Type B pancreatic cell (in vitro differentiated cells): ENCODE measurements around the gene VAPB. TPM values are rescaled to one million over a fixed set of nuclear protein-coding genes. Genes with fewer than 3 reads are reported as not detected.

Source experiments
- DNase-seq: peaks from one replicate; pipeline ENCODE4 v3.0.0; 2021; ENCODE audit warnings: mixed read lengths; ENCODE audit not compliant: unreplicated experiment; ENCODE audit errors: extremely low spot score
- H3K27ac Mint-ChIP-seq: 2 replicates; pipeline ENCODE4 v1.8.0; 2021; ENCODE audit warnings: mild to moderate bottlenecking, mixed read lengths
- H3K27me3 Mint-ChIP-seq: 2 replicates; pipeline ENCODE4 v1.8.0; 2021; ENCODE audit warnings: mixed read lengths
- H3K36me3 Mint-ChIP-seq: 2 replicates; pipeline ENCODE4 v1.8.0; 2021; ENCODE audit warnings: mixed read lengths
- H3K4me1 Mint-ChIP-seq: one replicate; pipeline ENCODE4 v1.8.0; 2021; ENCODE audit warnings: mixed read lengths; ENCODE audit not compliant: unreplicated experiment
- H3K4me3 Mint-ChIP-seq: 2 replicates; pipeline ENCODE4 v1.8.0; 2021; ENCODE audit warnings: mild to moderate bottlenecking, mixed read lengths
- H3K9me3 Mint-ChIP-seq: 2 replicates; pipeline ENCODE4 v1.8.0; 2021; ENCODE audit warnings: mixed read lengths
- total RNA-seq: library from RNA; stranded (reverse); gene quantifications from 2 replicates; pipeline ENCODE4 v1.2.1, GENCODE V29; 2021; ENCODE audit warnings: low replicate concordance
- TF ChIP-seq, protein P1 (sequence below): fragments of 200-600 bp; sonication (generic); conservative IDR thresholded peaks from 2 replicates; pipeline ENCODE4 v1.5.0; 2021; ENCODE audit warnings: antibody characterized with exemption, mild to moderate bottlenecking

VAPB gene
- total RNA-seq, 1 donor from 2014 or later: 58.9 TPM

DNA sequence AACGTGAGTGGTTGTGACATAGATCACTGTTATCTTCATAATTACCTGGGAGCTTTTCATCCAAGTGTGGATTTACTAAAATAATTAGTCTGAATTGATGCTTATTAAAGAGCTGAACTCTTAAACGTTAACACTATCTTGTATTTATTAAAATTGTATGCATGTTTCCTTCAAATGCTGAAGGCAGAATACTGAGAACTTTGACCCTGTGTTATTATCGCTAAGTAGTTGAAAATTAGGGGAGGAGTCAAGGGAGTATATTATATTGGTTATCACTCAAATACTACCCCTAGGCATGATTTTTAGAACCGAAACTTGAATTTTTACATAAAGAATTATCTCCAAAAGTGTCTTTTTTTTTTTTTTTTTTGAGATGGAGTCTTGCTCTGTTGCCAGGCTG lies 5.8 kb downstream of the VAPB start:
- Mint-ChIP-seq H3K4me3 (no peak overlapping the region), H3K27ac (no peak overlapping the region), H3K4me1 (peaks cover 55% of the 10 kb centered on the region), H3K9me3 (no peaks in the 10 kb centered on the region), H3K36me3 (peaks cover 48% of the 10 kb centered on the region), H3K27me3 (no peaks in the 10 kb centered on the region)
- TF ChIP-seq, protein P1, sequence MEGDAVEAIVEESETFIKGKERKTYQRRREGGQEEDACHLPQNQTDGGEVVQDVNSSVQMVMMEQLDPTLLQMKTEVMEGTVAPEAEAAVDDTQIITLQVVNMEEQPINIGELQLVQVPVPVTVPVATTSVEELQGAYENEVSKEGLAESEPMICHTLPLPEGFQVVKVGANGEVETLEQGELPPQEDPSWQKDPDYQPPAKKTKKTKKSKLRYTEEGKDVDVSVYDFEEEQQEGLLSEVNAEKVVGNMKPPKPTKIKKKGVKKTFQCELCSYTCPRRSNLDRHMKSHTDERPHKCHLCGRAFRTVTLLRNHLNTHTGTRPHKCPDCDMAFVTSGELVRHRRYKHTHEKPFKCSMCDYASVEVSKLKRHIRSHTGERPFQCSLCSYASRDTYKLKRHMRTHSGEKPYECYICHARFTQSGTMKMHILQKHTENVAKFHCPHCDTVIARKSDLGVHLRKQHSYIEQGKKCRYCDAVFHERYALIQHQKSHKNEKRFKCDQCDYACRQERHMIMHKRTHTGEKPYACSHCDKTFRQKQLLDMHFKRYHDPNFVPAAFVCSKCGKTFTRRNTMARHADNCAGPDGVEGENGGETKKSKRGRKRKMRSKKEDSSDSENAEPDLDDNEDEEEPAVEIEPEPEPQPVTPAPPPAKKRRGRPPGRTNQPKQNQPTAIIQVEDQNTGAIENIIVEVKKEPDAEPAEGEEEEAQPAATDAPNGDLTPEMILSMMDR: no peak
- no peak for DNase-seq

DNA sequence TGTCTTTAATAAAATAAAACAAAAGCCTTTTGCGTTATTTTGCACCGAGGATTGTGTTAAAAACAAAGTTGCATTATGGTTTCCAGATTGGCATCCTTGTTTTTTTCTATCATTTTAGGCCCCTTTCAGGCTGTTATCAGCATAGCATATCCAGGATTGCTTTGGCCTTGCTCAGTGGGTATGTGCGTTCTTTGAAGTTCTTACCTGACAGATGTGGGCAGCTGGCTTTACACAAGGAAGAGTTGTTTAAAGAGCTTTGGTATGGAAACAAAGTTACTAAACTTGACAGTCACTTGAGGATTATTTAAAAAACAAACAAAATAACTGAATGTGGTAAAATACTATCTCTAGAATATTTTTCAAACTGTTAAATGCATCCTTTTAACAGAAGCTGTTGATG lies 6.6 kb downstream of the VAPB start:
- Mint-ChIP-seq H3K4me3 (no peak overlapping the region), H3K4me1 (peaks cover 47% of the 10 kb centered on the region), H3K27me3 (no peaks in the 10 kb centered on the region), H3K9me3 (no peaks in the 10 kb centered on the region), H3K36me3 (peaks cover 47% of the 10 kb centered on the region), H3K27ac (no peak overlapping the region)
- no peak for DNase-seq
- TF ChIP-seq, protein P1: no peak

DNA sequence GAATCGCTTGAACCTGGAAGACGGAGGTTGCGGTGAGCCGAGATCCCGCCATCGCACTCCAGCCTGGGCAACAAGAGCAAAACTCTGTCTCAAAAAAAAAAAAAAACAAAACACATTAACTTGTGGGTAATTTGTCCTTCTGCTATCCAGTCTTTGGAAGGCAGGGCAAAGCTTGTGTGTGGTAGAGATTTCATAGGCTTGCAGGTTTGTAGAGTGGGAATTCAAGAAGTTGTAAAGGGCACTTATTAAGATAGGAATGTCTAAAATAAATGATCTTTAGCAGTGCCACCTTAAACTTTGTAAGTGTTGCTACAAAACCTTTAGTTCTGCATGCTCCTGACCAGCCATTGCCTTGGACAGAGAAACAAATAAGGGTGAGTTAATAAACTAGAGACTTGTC lies 8.4 kb downstream of the VAPB start:
- TF ChIP-seq, protein P1: no peak
- H3K36me3 Mint-ChIP-seq: peaks cover 35% of the 10 kb centered on the region
- no peaks in the 10 kb centered on the region for H3K9me3 Mint-ChIP-seq
- no peaks in the 10 kb centered on the region for H3K27me3 Mint-ChIP-seq
- peaks cover 31% of the 10 kb centered on the region for H3K4me1 Mint-ChIP-seq
- H3K4me3 Mint-ChIP-seq: no peak overlapping the region
- no peak overlapping the region for H3K27ac Mint-ChIP-seq
- no peak for DNase-seq

DNA sequence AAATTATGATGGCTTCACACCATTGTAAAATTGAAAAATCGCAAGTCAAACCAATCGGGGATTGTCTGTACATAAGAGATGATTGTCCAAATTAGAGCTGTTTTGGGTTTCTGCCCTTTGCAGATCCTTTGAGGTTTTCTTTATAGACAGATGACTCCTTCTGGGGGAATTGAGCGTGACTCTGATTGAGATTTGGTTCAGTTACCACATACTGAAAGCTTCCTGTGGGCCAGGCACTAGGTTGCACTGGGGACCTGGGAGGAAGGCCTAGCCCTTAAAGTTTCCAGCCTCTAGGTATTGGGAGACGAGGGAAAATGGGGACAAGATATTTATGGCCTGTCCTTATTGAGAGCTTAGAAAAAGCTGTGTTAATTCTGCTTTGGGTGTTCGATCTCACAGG lies 9.2 kb downstream of the VAPB start:
- H3K27ac Mint-ChIP-seq: no peak overlapping the region
- H3K27me3 Mint-ChIP-seq: no peaks in the 10 kb centered on the region
- peaks cover 30% of the 10 kb centered on the region for H3K36me3 Mint-ChIP-seq
- H3K9me3 Mint-ChIP-seq: no peaks in the 10 kb centered on the region
- DNase-seq: no peak
- H3K4me3 Mint-ChIP-seq: no peak overlapping the region
- H3K4me1 Mint-ChIP-seq: peaks cover 27% of the 10 kb centered on the region
- TF ChIP-seq, protein P1: no peak

DNA sequence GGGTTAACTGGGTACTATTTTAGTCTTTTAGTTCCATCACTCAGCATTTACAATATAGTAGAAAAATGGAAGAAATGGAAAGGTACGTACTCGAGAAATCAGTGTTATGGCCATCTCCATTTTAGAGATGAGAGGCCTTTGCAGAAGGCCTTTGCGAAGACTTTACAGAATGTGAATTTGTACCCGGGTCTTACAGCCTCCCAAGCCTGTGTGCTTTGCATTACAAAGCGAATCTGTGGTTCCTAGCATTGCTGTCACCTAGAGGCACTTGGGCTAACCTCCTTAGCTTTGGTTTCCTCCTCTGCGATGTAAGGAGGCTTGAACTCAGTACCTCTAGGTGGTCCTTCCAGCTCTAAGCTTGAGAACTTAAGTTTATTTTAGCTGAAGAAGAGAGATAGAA lies 10.9 kb downstream of the VAPB start:
- H3K4me3 Mint-ChIP-seq: no peak overlapping the region

More for the DNA sequence above, 10.9 kb downstream of the VAPB start:
- Mint-ChIP-seq H3K36me3 (peaks cover 23% of the 10 kb centered on the region), H3K27ac (no peak overlapping the region), H3K4me1 (peaks cover 15% of the 10 kb centered on the region), H3K9me3 (no peaks in the 10 kb centered on the region), H3K27me3 (no peaks in the 10 kb centered on the region)
- TF ChIP-seq, protein P1: no peak
- DNase-seq: no peak
